Measurements from ENCODE around the gene SMAGP. TPM values are rescaled to one million over a fixed set of nuclear protein-coding genes. Genes with fewer than 3 reads are reported as not detected.

SMAGP gene
- total and polyA plus RNA-seq, 2 donors (not counting 3 experiments of a cell fraction or from before 2014, with no cell fraction given), result 21.4 to 26.2 TPM

GRCh38 chr12:51232642-51233041 is 37.6 kb downstream of the SMAGP start:
- no peak overlapping the region for H3K9ac ChIP-seq (replicated peaks; ENCODE audit: extremely low read depth, insufficient read depth, low read length)
- H3K9me1 ChIP-seq (replicated peaks; ENCODE audit: control insufficient read depth, extremely low read depth, insufficient read depth, low read length), result no peaks in the 10 kb centered on the region
- intact Hi-C loops (cut with micrococcal nuclease), result no loop called here
- CTCF ChIA-PET, result interaction anchor here (2.9 kb wide), 1 partner anchor 15 kb away, joined by 10 read pairs; the partner anchor contains the start of gene POU6F1
- no peak overlapping the region for H2AFZ ChIP-seq (ENCODE audit: low read depth, low read length)
- FAIRE-seq (no peak), DNase-seq (ENCODE audit: low read depth, low spot score) (no peak)
- dilution Hi-C loops (cut with MboI; ENCODE audit: extremely low pct_ligation_motif_present, low sequenced_read_pairs), result no loop called here
- no peaks in the 10 kb centered on the region for H4K20me1 ChIP-seq (replicated peaks; ENCODE audit: control insufficient read depth, extremely low read depth, insufficient read depth, low read length)
- POLR2A ChIA-PET, result no interaction called here
- no peaks in the 10 kb centered on the region for H3K9me3 ChIP-seq (replicated peaks; ENCODE audit: control insufficient read depth, insufficient read depth, low read length)
- no peaks in the 10 kb centered on the region for H3K4me1 ChIP-seq (ENCODE audit: control insufficient read depth, extremely low read depth, insufficient read depth, low read length)
- TF ChIP-seq GATA2 (IDR thresholded peaks at IDR 0.05; ENCODE audit: insufficient read depth, insufficient read length, low read depth, low read length) (no peak), CTCF (IDR thresholded peaks at IDR 0.05; ENCODE audit: extremely low read depth in 1 of 2, insufficient read depth in 1 of 2, low read depth in 1 of 2, low read length in 2 of 2) (no peak), POLR2AphosphoS5 (IDR thresholded peaks at IDR 0.05; ENCODE audit: insufficient read depth, low read depth, low read length) (no peak)
- H3K27me3 ChIP-seq (ENCODE audit: control insufficient read depth in 2 of 2, insufficient read depth in 2 of 2, low read length in 2 of 2), result no peaks in the 10 kb centered on the region
- H3K27ac ChIP-seq (ENCODE audit: insufficient read depth, low read depth, low read length), result no peak overlapping the region
- no peak overlapping the region for H3K4me2 ChIP-seq (ENCODE audit: insufficient read depth, low read length)
- no peaks in the 10 kb centered on the region for H3K36me3 ChIP-seq (ENCODE audit: control insufficient read depth in 2 of 2, extremely low read depth in 1 of 2, insufficient read depth in 2 of 2, low read length in 2 of 2)
- no TSS peak for BruUV-seq (replicated peaks)
- no peaks in the 10 kb centered on the region for H3K79me2 ChIP-seq (ENCODE audit: control insufficient read depth, insufficient read depth, low read length)
- no peak overlapping the region for H3K4me3 ChIP-seq (replicated peaks in 1 of 3; ENCODE audit: insufficient read depth in 1 of 3, low read depth in 1 of 3, low read length in 3 of 3)

- Histone ChIP-seq H3K9me1 (replicated peaks; ENCODE audit: control insufficient read depth, extremely low read depth, insufficient read depth, low read length) (no peaks in the 10 kb centered on the region), H3K9me3 (replicated peaks; ENCODE audit: control insufficient read depth, insufficient read depth, low read length) (no peaks in the 10 kb centered on the region), H3K9ac (replicated peaks; ENCODE audit: extremely low read depth, insufficient read depth, low read length) (no peak overlapping the region), H2AFZ (ENCODE audit: low read depth, low read length) (no peak overlapping the region), H4K20me1 (replicated peaks; ENCODE audit: control insufficient read depth, extremely low read depth, insufficient read depth, low read length) (no peaks in the 10 kb centered on the region), H3K4me3 (replicated peaks in 1 of 3; ENCODE audit: insufficient read depth in 1 of 3, low read depth in 1 of 3, low read length in 3 of 3) (no peak overlapping the region), H3K27ac (ENCODE audit: insufficient read depth, low read depth, low read length) (no peak overlapping the region), H3K79me2 (ENCODE audit: control insufficient read depth, insufficient read depth, low read length) (no peaks in the 10 kb centered on the region), H3K36me3 (ENCODE audit: control insufficient read depth in 2 of 2, extremely low read depth in 1 of 2, insufficient read depth in 2 of 2, low read length in 2 of 2) (no peaks in the 10 kb centered on the region), H3K4me2 (ENCODE audit: insufficient read depth, low read length) (no peak overlapping the region), H3K4me1 (ENCODE audit: control insufficient read depth, extremely low read depth, insufficient read depth, low read length) (no peaks in the 10 kb centered on the region), H3K27me3 (ENCODE audit: control insufficient read depth in 2 of 2, insufficient read depth in 2 of 2, low read length in 2 of 2) (no peaks in the 10 kb centered on the region)
- no peak for FAIRE-seq
- dilution Hi-C loops (cut with MboI; ENCODE audit: extremely low pct_ligation_motif_present, low sequenced_read_pairs), result no loop called here
- TF ChIP-seq MAX (IDR thresholded peaks at IDR 0.05; ENCODE audit: insufficient read depth, insufficient read length) (no peak), JUN (IDR thresholded peaks at IDR 0.05; ENCODE audit: borderline replicate concordance, insufficient read depth, insufficient read length, low read depth) (no peak), EZH2 (IDR thresholded peaks at IDR 0.05; ENCODE audit: borderline replicate concordance, low read depth, low read length, severe bottlenecking) (no peak), GATA2 (IDR thresholded peaks at IDR 0.05; ENCODE audit: insufficient read depth, insufficient read length, low read depth, low read length) (no peak), CTCF (IDR thresholded peaks at IDR 0.05; ENCODE audit: extremely low read depth in 1 of 2, insufficient read depth in 1 of 2, low read depth in 1 of 2, low read length in 2 of 2) (no peak), FOS (IDR thresholded peaks at IDR 0.05; ENCODE audit: borderline replicate concordance, insufficient read depth, low read length) (no peak), POLR2A (IDR thresholded peaks at IDR 0.05; ENCODE audit: low read depth, low read length) (no peak), MYC (IDR thresholded peaks at IDR 0.05; ENCODE audit: low read depth, low read length) (no peak), POLR2AphosphoS5 (IDR thresholded peaks at IDR 0.05; ENCODE audit: insufficient read depth, low read depth, low read length) (no peak)
- CTCF ChIA-PET, result interaction anchor here (1.2 to 3.0 kb wide), 2 partner anchors 10 to 112 kb away, joined by 3 to 12 read pairs; no protein-coding TSS in a partner anchor
- intact Hi-C loops (cut with micrococcal nuclease), result no loop called here
- no TSS peak for BruUV-seq (replicated peaks)
- POLR2A ChIA-PET, result no interaction called here
- DNase-seq (ENCODE audit: low read depth, low spot score), result no peak
These were observed 41.0 kb downstream of the SMAGP start for GRCh38 chr12:51229116-51229809.
